K562 (cell line): Measurements from ENCODE around the gene AGAP1. TPM values are rescaled to one million over a fixed set of nuclear protein-coding genes. Genes with fewer than 3 reads are reported as not detected.

Experiments
- ATAC-seq: fragments of 200-7000 bp; cut with Tn5 transposase; 3 replicates; pipeline ENCODE4 v1.9.1; 2020; ENCODE audit warnings: moderate library complexity
- BruUV-seq: library from RNA; stranded (reverse); fragments of 400-500 nt; replicated peaks from 2 replicates; lab custom pipeline; 2021; lab: Mats Ljungman, UMichigan
- CTCF ChIA-PET: fragments of 300-600 bp; formaldehyde crosslinking; extraction: SDS; loops from one replicate; lab custom pipeline; 2021; ENCODE audit warnings: low intra/inter-chr PET ratio; lab: Yijun Ruan, JAX
- POLR2A ChIA-PET: fragments of 300-600, 350-650 bp; sonication (Branson Sonifier 250); formaldehyde crosslinking; extraction: SDS; loops from one replicate; lab custom pipeline; 2021; ENCODE audit warnings: antibody characterized with exemption, inconsistent platforms; lab: Yijun Ruan, JAX
- DNase-seq, 4 experiments: peaks; one replicate each; pipeline versions ENCODE4 v3.0.0 to v3.0.0-alpha.2; 2011 to 2018; ENCODE audit warnings: low spot score in 3 of 4, mixed read lengths in 3 of 4; ENCODE audit errors: extremely low read depth in 1 of 4
- FAIRE-seq: peaks from 2 replicates; lab custom pipeline; 2011; peaks lifted over from hg19 to GRCh38; lab: Jason Lieb, UNC
- H2AFZ ChIP-seq: 2 replicates; pipeline ENCODE4 v1.6.0; 2011; ENCODE audit warnings: low read depth, low read length, control low read depth, inconsistent platforms
- H3K27ac ChIP-seq: fragments of 200-600 bp; 3 replicates; pipeline ENCODE4 v1.8.0; 2011; ENCODE audit warnings: low read depth, mild to moderate bottlenecking, control low read depth, inconsistent platforms, low read length, moderate library complexity, mixed read lengths; ENCODE audit errors: extremely low read depth
- H3K27me3 ChIP-seq, 2 experiments: fragments of 300-600 bp in 1 of 2; 2 replicates in 1 of 2; 3 replicates in 1 of 2; pipeline versions ENCODE4 v1.6.0 to v1.8.0; 2011; ENCODE audit warnings: inconsistent platforms in 2 of 2, low read length in 2 of 2, mild to moderate bottlenecking in 1 of 2, mixed read lengths in 1 of 2, moderate library complexity in 1 of 2; ENCODE audit not compliant: control insufficient read depth in 2 of 2, insufficient read depth in 2 of 2
- H3K36me3 ChIP-seq: fragments of 300-600 bp; 3 replicates; pipeline ENCODE4 v1.8.0; 2011; ENCODE audit warnings: mild to moderate bottlenecking, low read length, inconsistent platforms; ENCODE audit not compliant: control insufficient read depth, insufficient read depth
- H3K4me1 ChIP-seq, 2 experiments: fragments of 200-600 bp in 1 of 2; replicated peaks in 1 of 2; 2 replicates in 1 of 2; 3 replicates in 1 of 2; pipeline versions ENCODE4 v1.5.1 to v1.8.0; 2011; ENCODE audit warnings: inconsistent platforms in 2 of 2, low read length in 2 of 2, mild to moderate bottlenecking in 1 of 2, mixed read lengths in 1 of 2, moderate library complexity in 1 of 2; ENCODE audit not compliant: control insufficient read depth in 2 of 2, insufficient read depth in 2 of 2
- H3K4me2 ChIP-seq: 2 replicates; pipeline ENCODE4 v1.6.1; 2011; ENCODE audit warnings: low read length, control low read depth, inconsistent platforms, mixed read lengths; ENCODE audit not compliant: insufficient read depth
- H3K4me3 ChIP-seq: fragments of 200-600 bp; sonication (generic), shearing (Covaris generic); 2 replicates; pipeline ENCODE4 v1.5.1; 2016; ENCODE audit warnings: control low read depth, inconsistent platforms
- H3K79me2 ChIP-seq: fragments of 200-600 bp; 3 replicates; pipeline ENCODE4 v1.8.0; 2011; ENCODE audit warnings: low read length, inconsistent platforms; ENCODE audit not compliant: control insufficient read depth, insufficient read depth
- H3K9ac ChIP-seq, 2 experiments: 2 replicates each; pipeline versions ENCODE4 v1.6.0 to v1.6.1; 2011; ENCODE audit warnings: low read depth in 2 of 2, low read length in 2 of 2, control low read depth in 1 of 2, inconsistent platforms in 1 of 2, mild to moderate bottlenecking in 1 of 2, mixed read lengths in 1 of 2; ENCODE audit not compliant: insufficient read depth in 1 of 2
- H3K9me1 ChIP-seq: one replicate; pipeline ENCODE4 v1.6.0; 2011; ENCODE audit warnings: inconsistent platforms, mild to moderate bottlenecking, low read length, moderate library complexity; ENCODE audit not compliant: control insufficient read depth, insufficient read depth
- H3K9me3 ChIP-seq: replicated peaks from 2 replicates; pipeline ENCODE4 v1.5.1; 2011; ENCODE audit warnings: low read depth, low read length, inconsistent platforms; ENCODE audit not compliant: control insufficient read depth, insufficient read depth
- H4K20me1 ChIP-seq: replicated peaks from 2 replicates; pipeline ENCODE4 v1.6.1; 2011; ENCODE audit warnings: low read length, inconsistent platforms, mixed read lengths; ENCODE audit not compliant: control insufficient read depth, insufficient read depth
- ATF7 ChIP-seq: fragments of 450-650 bp; IDR thresholded peaks from 2 replicates; pipeline ENCODE4 v1.7.1; 2014; ENCODE audit warnings: mild to moderate bottlenecking, moderate library complexity
- ETV1 ChIP-seq: fragments of 450-650 bp; conservative IDR thresholded peaks from 2 replicates; pipeline ENCODE4 v1.6.1; 2016; ENCODE audit warnings: missing genetic modification characterization, control low read depth, low read depth, missing compliant biosample characterization
- FOSL1 ChIP-seq: fragments of 200-800 bp; sonication (Bioruptor generic); conservative IDR thresholded peaks from 2 replicates; pipeline ENCODE4 v1.6.1; 2016; ENCODE audit warnings: missing genetic modification characterization, missing compliant biosample characterization
- HMG20A ChIP-seq: fragments of 450-650 bp; formaldehyde crosslinking; conservative IDR thresholded peaks from 2 replicates; pipeline ENCODE4 v1.4.0; 2020; ENCODE audit warnings: mild to moderate bottlenecking, mixed read lengths
- MTA1 ChIP-seq: fragments of 450-650 bp; IDR thresholded peaks from 2 replicates; pipeline ENCODE4 v1.6.1; 2017; ENCODE audit warnings: borderline replicate concordance
- MYBL2 ChIP-seq, 2 experiments: fragments of 450-650 bp in 1 of 2; sonication (generic) in 1 of 2; formaldehyde crosslinking in 1 of 2; IDR thresholded peaks; 2 replicates each; pipeline versions ENCODE4 v1.6.1 to v1.8.1; 2017 to 2022; ENCODE audit warnings: borderline replicate concordance in 1 of 2, inconsistent platforms in 1 of 2, low read depth in 1 of 2, mild to moderate bottlenecking in 1 of 2, missing genetic modification reagents in 1 of 2, moderate library complexity in 1 of 2
- NKRF ChIP-seq: fragments of 450-650 bp; IDR thresholded peaks from 2 replicates; pipeline ENCODE4 v1.6.1; 2016; ENCODE audit warnings: borderline replicate concordance
- SMARCA4 ChIP-seq: fragments of 450-650 bp; IDR thresholded peaks from 2 replicates; pipeline ENCODE4 v1.6.1; 2016
- ZNF316 ChIP-seq: fragments of 450-650 bp; IDR thresholded peaks from 2 replicates; pipeline ENCODE4 v1.6.1; 2016
- WGBS: fragments of 100-300 bp; shearing (Covaris generic); methylation state at CpG from one replicate; pipeline ENCODE4 v1.1.6; 2016; ENCODE audit warnings: low coverage, mixed read lengths; ENCODE audit not compliant: insufficient coverage; ENCODE audit errors: missing lambda C conversion rate; 5-methylcytosine and 5-hydroxymethylcytosine counted together
- in situ Hi-C: fragments of 300-500 bp; cut with MboI; formaldehyde crosslinking; loops from 4 replicates; pipeline ENCODE4 v1.15.0; 2018; ENCODE audit warnings: inconsistent platforms, mixed read lengths
- intact Hi-C: fragments of 100-400 bp; cut with micrococcal nuclease; formaldehyde crosslinking; loops from 2 replicates; pipeline ENCODE4 v1.14.2; 2022
- polyA plus RNA-seq, 8 experiments: library from polyadenylated mRNA; depleted of rRNA in 4 of 8; stranded (reverse) in 5 of 8; unstranded in 3 of 8; fragments of >200 nt; fragmentation: Nextera tagmentation in 2 of 8; fragmentation: Illumina TruSeq in 1 of 8; extraction: Ambion mirVana in 2 of 8; extraction: Trizol in 1 of 8; gene quantifications; 2 replicates each; pipeline versions ENCODE4 v1.2.1 to v1.2.3, GENCODE V29; 2011 to 2014; ENCODE audit warnings: inconsistent platforms in 1 of 8, missing spikeins in 1 of 8
- total RNA-seq, 7 experiments: library from RNA; depleted of rRNA in 6 of 7; stranded (reverse); fragments of >200 nt in 6 of 7; fragmentation: Illumina TruSeq in 2 of 7; extraction: Trizol in 2 of 7; gene quantifications; 2 replicates each; pipeline versions ENCODE4 v1.2.1 to v1.2.3, GENCODE V29; 2011 to 2021; ENCODE audit warnings: low replicate concordance in 1 of 7
- TF ChIP-seq, protein P1 (sequence below), 2 experiments: IDR thresholded peaks in 1 of 2; conservative IDR thresholded peaks in 1 of 2; 2 replicates each; pipeline ENCODE4 v1.6.1; 2016; ENCODE audit warnings: low read depth in 2 of 2, mild to moderate bottlenecking in 1 of 2, missing compliant biosample characterization in 1 of 2, missing genetic modification characterization in 1 of 2, moderate library complexity in 1 of 2

Gene AGAP1
- total and polyA plus RNA-seq, 9 of the 15 experiments (the other 6 are each of a cell fraction or from before 2014, with no cell fraction given) = 1.3 to 24.0 (median 10.6) TPM

GRCh38 chr2:235483313-235483712 lies 10.5 kb upstream of the AGAP1 start:
- CTCF ChIA-PET = no interaction called here
- Histone ChIP-seq H4K20me1 (no peaks in the 10 kb centered on the region), H3K9me3 (no peaks in the 10 kb centered on the region; the same call in 1 of the 2 replicates), H3K9me1 (no peaks in the 10 kb centered on the region), H3K4me1 (peaks cover 3 to 11% of the 10 kb centered on the region in 2 experiments; a peak in 3 of 5 replicates), H3K79me2 (no peaks in the 10 kb centered on the region), H3K27me3 (no peaks in the 10 kb centered on the region), H3K27ac (no peak overlapping the region), H3K4me2 (no peak overlapping the region), H3K36me3 (no peaks in the 10 kb centered on the region), H3K9ac (no peak overlapping the region), H2AFZ (no peak overlapping the region; the same call in 1 of the 2 replicates), H3K4me3 (no peak overlapping the region)
- no TSS peak for BruUV-seq
- POLR2A ChIA-PET = interaction anchor here (1.2 kb wide), 1 partner anchor 9 kb away, joined by 3 read pairs; no protein-coding TSS in a partner anchor
- intact Hi-C loops (no loop called here), in situ Hi-C loops (no loop called here)
- ATAC-seq = no peak
- DNase-seq = no peak
- FAIRE-seq = no peak
- 53% methylated on average over 4 of the region's 4 CpGs for WGBS
- TF ChIP-seq MTA1 = no peak

- H3K9ac ChIP-seq = no peak overlapping the region
- peak overlapping the region; percentile 37; the same call in 1 of the 2 replicates for H3K4me2 ChIP-seq
- 8% methylated on average over 5 of the region's 5 CpGs for WGBS
- H3K9me1 ChIP-seq = no peaks in the 10 kb centered on the region
- CTCF ChIA-PET = no interaction called here
- no peaks in the 10 kb centered on the region; the same call in 1 of the 2 replicates for H3K9me3 ChIP-seq
- no TSS peak for BruUV-seq
- no peaks in the 10 kb centered on the region for H3K36me3 ChIP-seq
- peak overlapping the region; percentile 73 for H2AFZ ChIP-seq
- H4K20me1 ChIP-seq = no peaks in the 10 kb centered on the region
- H3K79me2 ChIP-seq = no peaks in the 10 kb centered on the region
- H3K27me3 ChIP-seq = no peaks in the 10 kb centered on the region
- H3K4me3 ChIP-seq = no peak overlapping the region
- FAIRE-seq = peak; percentile 52
- POLR2A ChIA-PET = interaction anchor here (1.0 kb wide), 1 partner anchor 14 kb away, joined by 3 read pairs; no protein-coding TSS in a partner anchor
- in situ Hi-C loops (no loop called here), intact Hi-C loops (no loop called here)
- H3K4me1 ChIP-seq = peaks cover 3 to 11% of the 10 kb centered on the region in 2 experiments; a peak in 3 of 5 replicates
- peak; percentile 33 to 78 (median 54) for DNase-seq
- peak overlapping the region; percentile 57 for H3K27ac ChIP-seq
- ATAC-seq = peak; percentile 92
- TF ChIP-seq ZNF316 (peak; percentile 71), MYBL2 (IDR thresholded peaks at IDR 0.05; ENCODE audit: low read depth) (no peak), MYBL2 (CRISPR knock-in tag; IDR thresholded peaks at IDR 0.05; ENCODE audit: borderline replicate concordance) (no peak), SMARCA4 (peak; percentile 74; the same call in 1 of the 2 replicates), HMG20A (CRISPR knock-in tag) (no peak), ATF7 (peak; percentile 49; the same call in 1 of the 2 replicates), FOSL1 (peak; percentile 95), NKRF (no peak), ETV1 (tag) (no peak)
- TF ChIP-seq, protein P1, sequence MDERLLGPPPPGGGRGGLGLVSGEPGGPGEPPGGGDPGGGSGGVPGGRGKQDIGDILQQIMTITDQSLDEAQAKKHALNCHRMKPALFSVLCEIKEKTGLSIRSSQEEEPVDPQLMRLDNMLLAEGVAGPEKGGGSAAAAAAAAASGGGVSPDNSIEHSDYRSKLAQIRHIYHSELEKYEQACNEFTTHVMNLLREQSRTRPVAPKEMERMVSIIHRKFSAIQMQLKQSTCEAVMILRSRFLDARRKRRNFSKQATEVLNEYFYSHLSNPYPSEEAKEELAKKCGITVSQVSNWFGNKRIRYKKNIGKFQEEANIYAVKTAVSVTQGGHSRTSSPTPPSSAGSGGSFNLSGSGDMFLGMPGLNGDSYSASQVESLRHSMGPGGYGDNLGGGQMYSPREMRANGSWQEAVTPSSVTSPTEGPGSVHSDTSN (CRISPR knock-in tag; IDR thresholded peaks at IDR 0.05; ENCODE audit: low read depth) = no peak
- TF ChIP-seq, protein P1 (tag; conservative IDR thresholded peaks at IDR 0.05; ENCODE audit: low read depth) = peak; percentile 36; the same call in 1 of the 2 replicates
These were observed 8.5 kb upstream of the AGAP1 start for GRCh38 chr2:235485362-235485761.
